ENCODE results near the gene LRP4. TPM values are rescaled to one million over a fixed set of nuclear protein-coding genes. Genes with fewer than 3 reads are reported as not detected.

LRP4 gene
- total RNA-seq, 1 experiment from 2014 or later = 0.87 TPM

GRCh38 chr11:46826310-46827044 lies 91.9 kb downstream of the LRP4 start:
- Histone ChIP-seq H3K79me2 (ENCODE audit: low read length) (peaks cover 100% of the 10 kb centered on the region), H3K9me3 (ENCODE audit: low read length) (no peaks in the 10 kb centered on the region), H3F3A (ENCODE audit: low read length, unreplicated experiment) (no peaks in the 10 kb centered on the region), H3K36me3 (ENCODE audit: low read depth, low read length) (no peaks in the 10 kb centered on the region), H3K4me2 (ENCODE audit: low read length) (peak overlapping the region; percentile 82), H3K4me3 (ENCODE audit: low read length) (peak overlapping the region; percentile 64), H3K27ac (ENCODE audit: low read length) (no peak overlapping the region), H3K27me3 (ENCODE audit: low read length) (no peaks in the 10 kb centered on the region), H3K4me1 (ENCODE audit: insufficient read depth, low read length) (peaks cover 13% of the 10 kb centered on the region), H2AFZ (ENCODE audit: low read length) (peak overlapping the region; percentile 40; the same call in 1 of the 2 replicates), H3K9me2 (replicated peaks; ENCODE audit: low read length) (no peaks in the 10 kb centered on the region), H4K20me1 (ENCODE audit: low read length) (peaks cover 39% of the 10 kb centered on the region), H3K9ac (ENCODE audit: low read length) (no peak overlapping the region)
- POLR2A ChIA-PET (ENCODE audit: unreplicated experiment) = interaction anchor here (0.7 kb wide), 1 partner anchor 20 kb away, joined by 4 read pairs; the partner anchor contains the start of gene CKAP5
- TF ChIP-seq CTCF (conservative IDR thresholded peaks at IDR 0.05; ENCODE audit: low read depth, low read length) (no peak), EZH2phosphoT487 (IDR thresholded peaks at IDR 0.05; ENCODE audit: borderline replicate concordance, low read length) (no peak), EZH2 (IDR thresholded peaks at IDR 0.05; ENCODE audit: low read length, unreplicated experiment) (no peak)
- BruUV-seq (replicated peaks) = no TSS peak
- CTCF ChIA-PET = no interaction called here
- ATAC-seq (peak; percentile 98), DNase-seq (peak; percentile 65)
- intact Hi-C loops (cut with micrococcal nuclease) = no loop called here

- H2AFZ ChIP-seq (ENCODE audit: low read length) = no peak overlapping the region
- no peak overlapping the region for H3K27ac ChIP-seq (ENCODE audit: low read length)
- POLR2A ChIA-PET (ENCODE audit: unreplicated experiment) = no interaction called here
- DNase-seq (peak; percentile 53), ATAC-seq (peak; percentile 85)
- CTCF ChIA-PET = no interaction called here
- no TSS peak for BruUV-seq (replicated peaks)
- peaks cover 34% of the 10 kb centered on the region for H3K36me3 ChIP-seq (ENCODE audit: low read depth, low read length)
- no peaks in the 10 kb centered on the region for H3F3A ChIP-seq (ENCODE audit: low read length, unreplicated experiment)
- no peaks in the 10 kb centered on the region for H3K27me3 ChIP-seq (ENCODE audit: low read length)
- intact Hi-C loops (cut with micrococcal nuclease) = loop anchor here (5.0 kb wide), 1 partner anchor 132 kb away; no protein-coding TSS in a partner anchor
- no peaks in the 10 kb centered on the region for H3K4me1 ChIP-seq (ENCODE audit: insufficient read depth, low read length)
- H3K9ac ChIP-seq (ENCODE audit: low read length) = no peak overlapping the region
- H3K9me3 ChIP-seq (ENCODE audit: low read length) = no peaks in the 10 kb centered on the region
- no peaks in the 10 kb centered on the region for H4K20me1 ChIP-seq (ENCODE audit: low read length)
- no peaks in the 10 kb centered on the region for H3K9me2 ChIP-seq (replicated peaks; ENCODE audit: low read length)
- TF ChIP-seq EZH2 (IDR thresholded peaks at IDR 0.05; ENCODE audit: low read length, unreplicated experiment) (no peak), CTCF (conservative IDR thresholded peaks at IDR 0.05; ENCODE audit: low read depth, low read length) (peak; percentile 57)
- H3K79me2 ChIP-seq (ENCODE audit: low read length) = 0 out of 2 replicates have a peak, but pooled peaks cover 5% of the 10 kb centered on the region
- no peak overlapping the region for H3K4me2 ChIP-seq (ENCODE audit: low read length)
- no peak overlapping the region for H3K4me3 ChIP-seq (ENCODE audit: low read length)
These were observed 109.4 kb downstream of the LRP4 start for GRCh38 chr11:46808799-46809431.

Other genes with a start within 250 kb of the LRP4 start
- 16.1 and 27.1 TPM in 2 replicates for gene ARHGAP1, start 217.9 kb downstream of the LRP4 start, total RNA-seq (2014; rRNA removed)
- gene ZNF408, start 217.5 kb downstream of the LRP4 start, total RNA-seq (2014; rRNA removed) = 7.1 and 7.3 TPM in 2 replicates
- gene F2, start 199.3 kb downstream of the LRP4 start, total RNA-seq (2014; rRNA removed) = not detected in 2 replicates
- gene CKAP5, start 72.3 kb downstream of the LRP4 start, total RNA-seq (2014; rRNA removed) = 86.4 and 91.1 TPM in 2 replicates
- gene CSTPP1, start 18.2 kb upstream of the LRP4 start, total RNA-seq (2014; rRNA removed) = 15.2 and 21.7 TPM in 2 replicates

All from PC-3 (cell line).